ENCODE measurements around the gene FXR1. TPM values are rescaled to one million over a fixed set of nuclear protein-coding genes. Genes with fewer than 3 reads are reported as not detected.

FXR1 gene
- total and polyA plus RNA-seq, 10 of the 15 experiments (the other 5 are each of a cell fraction or from before 2014, with no cell fraction given) = 38.5 to 159 (median 102) TPM

- Histone ChIP-seq H3K4me1 (ENCODE audit: control insufficient read depth, insufficient read depth, low read length) (peaks cover 4% of the 10 kb centered on the region), H3K36me3 (ENCODE audit: control insufficient read depth in 2 of 2, insufficient read depth in 2 of 2, low read length in 1 of 2) (peaks cover 0 to 10% of the 10 kb centered on the region in 2 experiments; a peak in 2 of 4 replicates), H3K79me2 (ENCODE audit: control insufficient read depth, insufficient read depth, low read length) (no peaks in the 10 kb centered on the region), H2AFZ (ENCODE audit: control insufficient read depth, low read depth, low read length) (no peak overlapping the region), H3K27ac (ENCODE audit: control insufficient read depth, insufficient read depth) (no peak overlapping the region), H3K27me3 (replicated peaks in 1 of 2; ENCODE audit: control insufficient read depth in 2 of 2, insufficient read depth in 2 of 2, low read length in 1 of 2) (no peaks in the 10 kb centered on the region), H4K20me1 (ENCODE audit: control insufficient read depth, insufficient read depth) (no peaks in the 10 kb centered on the region), H3K4me3 (no peak overlapping the region), H3K9me3 (replicated peaks; ENCODE audit: control insufficient read depth, insufficient read depth, low read length) (no peaks in the 10 kb centered on the region), H3K4me2 (ENCODE audit: control insufficient read depth, insufficient read depth) (no peak overlapping the region), H3K9ac (ENCODE audit: control insufficient read depth, insufficient read depth, low read length) (no peak overlapping the region)
- FAIRE-seq (no peak), DNase-seq (ENCODE audit: low read depth, low spot score) (no peak), ATAC-seq (no peak)
- ChIA-PET SMC1A (ENCODE audit: uncharacterized antibody, unreplicated experiment) (interaction anchor here (1.8 to 1.9 kb wide), 2 partner anchors 26 to 50 kb away, joined by 4 to 5 read pairs; no protein-coding TSS in a partner anchor), CTCF (no interaction called here), POLR2A (no interaction called here), RAD21 (ENCODE audit: unreplicated experiment) (no interaction called here)
- intact Hi-C loops (cut with micrococcal nuclease; ENCODE audit: unreplicated experiment) = no loop called here
- in situ Hi-C loops (cut with MboI) = no loop called here
- BruUV-seq (replicated peaks) = no TSS peak
- TF ChIP-seq NR2C2 (IDR thresholded peaks at IDR 0.05; ENCODE audit: borderline replicate concordance, control insufficient read depth, insufficient read length, low read depth) = no peak
- TF ChIP-seq ZNF207 (IDR thresholded peaks at IDR 0.05; ENCODE audit: borderline replicate concordance) = no peak
- TF ChIP-seq MAX (IDR thresholded peaks at IDR 0.05; ENCODE audit: low read depth, low read length) = no peak
- TF ChIP-seq FOXM1 (IDR thresholded peaks at IDR 0.05; ENCODE audit: low read depth, low read length) = no peak
- TF ChIP-seq PBX3 (IDR thresholded peaks at IDR 0.05; ENCODE audit: insufficient replicate concordance, low read depth, low read length) = no peak
- TF ChIP-seq ZNF592 (IDR thresholded peaks at IDR 0.05) = no peak
- TF ChIP-seq CTCF (IDR thresholded peaks at IDR 0.05 in 2 of 3, conservative IDR thresholded peaks at IDR 0.05 in 1 of 3; ENCODE audit: control insufficient read depth in 2 of 3, extremely low read depth in 1 of 3, insufficient read depth in 1 of 3, low read depth in 3 of 3, low read length in 3 of 3) = no peak
- TF ChIP-seq EGR1 (IDR thresholded peaks at IDR 0.05; ENCODE audit: borderline replicate concordance in 1 of 2, low read depth in 2 of 2, low read length in 2 of 2) = no peak
- no peak for TF ChIP-seq EED (IDR thresholded peaks at IDR 0.05; ENCODE audit: low read depth)
- TF ChIP-seq SUZ12 (IDR thresholded peaks at IDR 0.05; ENCODE audit: unreplicated experiment) = no peak
- TF ChIP-seq ASH2L (IDR thresholded peaks at IDR 0.05; ENCODE audit: borderline replicate concordance, low read depth) = no peak
- TF ChIP-seq SMAD1 (IDR thresholded peaks at IDR 0.05; ENCODE audit: low read depth, partially characterized antibody) = no peak
These were observed 65.0 kb downstream of the FXR1 start for GRCh38 chr3:180977498-180977897.
